IMR-90 (cell line): ENCODE data around the gene HOXA3. TPM values are rescaled to one million over a fixed set of nuclear protein-coding genes. Genes with fewer than 3 reads are reported as not detected.

ENCODE experiments used
- ATAC-seq: fragments of 200-7000 bp; cut with Tn5 transposase; 2 replicates; pipeline ENCODE4 v1.9.1; 2020; ENCODE audit warnings: low read depth, mild to moderate bottlenecking, moderate library complexity
- BruUV-seq: library from RNA; stranded (reverse); fragments of 400-500 nt; replicated peaks from 2 replicates; lab custom pipeline; 2021; lab: Mats Ljungman, UMichigan
- CTCF ChIA-PET: fragments of 300-600 bp; formaldehyde crosslinking; extraction: SDS; loops from one replicate; lab custom pipeline; 2021; ENCODE audit warnings: antibody characterized with exemption; lab: Yijun Ruan, JAX
- POLR2A ChIA-PET: fragments of 300-600 bp; sonication (Branson Sonifier 250); formaldehyde crosslinking; loops from one replicate; lab custom pipeline; 2022; ENCODE audit warnings: antibody characterized with exemption; ENCODE audit not compliant: unreplicated experiment; lab: Charles Lee
- DNase-seq: peaks from one replicate; pipeline ENCODE4 v3.0.0; 2013
- H2AFZ ChIP-seq: replicated peaks from 2 replicates; pipeline ENCODE3; 2013; ENCODE audit warnings: low read length, mild to moderate bottlenecking; ENCODE audit not compliant: poor library complexity
- H2AK5ac ChIP-seq: 2 replicates; pipeline ENCODE4 v1.6.1; 2013; ENCODE audit warnings: low read depth, low read length, inconsistent platforms
- H2AK9ac ChIP-seq: replicated peaks from 2 replicates; pipeline ENCODE3; 2013; ENCODE audit warnings: mild to moderate bottlenecking, low read depth, low read length, moderate library complexity; ENCODE audit not compliant: poor library complexity
- H2BK120ac ChIP-seq: 2 replicates; pipeline ENCODE4 v1.6.1; 2013; ENCODE audit warnings: low read depth, low read length, inconsistent platforms
- H2BK15ac ChIP-seq: 3 replicates; pipeline ENCODE4 v1.6.1; 2013; ENCODE audit warnings: low read depth, low read length, inconsistent platforms
- H2BK20ac ChIP-seq: 2 replicates; pipeline ENCODE4 v1.6.1; 2013; ENCODE audit warnings: low read depth, mild to moderate bottlenecking, inconsistent platforms, low read length, moderate library complexity
- H2BK5ac ChIP-seq: 2 replicates; pipeline ENCODE4 v1.6.1; 2013; ENCODE audit warnings: mild to moderate bottlenecking, low read depth, low read length, inconsistent platforms; ENCODE audit not compliant: poor library complexity, severe bottlenecking
- H3K14ac ChIP-seq: replicated peaks from 2 replicates; pipeline ENCODE4 v1.6.1; 2013; ENCODE audit warnings: low read depth, low read length, inconsistent platforms
- H3K18ac ChIP-seq: 2 replicates; pipeline ENCODE4 v1.6.1; 2013; ENCODE audit warnings: low read depth, low read length, control low read depth
- H3K23ac ChIP-seq: 2 replicates; pipeline ENCODE4 v1.6.1; 2013; ENCODE audit warnings: low read depth, low read length, inconsistent platforms
- H3K27ac ChIP-seq: 2 replicates; pipeline ENCODE4 v1.5.1; 2013; ENCODE audit warnings: mild to moderate bottlenecking, control low read depth, low read length; ENCODE audit not compliant: insufficient read depth
- H3K27me3 ChIP-seq: 2 replicates; pipeline ENCODE4 v1.6.1; 2013; ENCODE audit warnings: low read length; ENCODE audit not compliant: control insufficient read depth, insufficient read depth
- H3K36me3 ChIP-seq: 2 replicates; pipeline ENCODE4 v1.6.1; 2013; ENCODE audit warnings: low read length, mixed read lengths; ENCODE audit not compliant: control insufficient read depth, insufficient read depth
- H3K4ac ChIP-seq: 2 replicates; pipeline ENCODE4 v1.6.1; 2013; ENCODE audit warnings: low read depth, low read length, inconsistent platforms
- H3K4me1 ChIP-seq: 2 replicates; pipeline ENCODE4 v1.6.1; 2013; ENCODE audit warnings: low read length, mixed read lengths; ENCODE audit not compliant: control insufficient read depth, insufficient read depth
- H3K4me2 ChIP-seq: 2 replicates; pipeline ENCODE4 v1.6.1; 2013; ENCODE audit warnings: low read depth, mild to moderate bottlenecking, control low read depth, low read length, moderate library complexity
- H3K4me3 ChIP-seq: 2 replicates; pipeline ENCODE4 v1.5.1; 2013; ENCODE audit warnings: low read depth, mild to moderate bottlenecking, control low read depth, low read length, moderate library complexity; ENCODE audit not compliant: insufficient read depth
- H3K56ac ChIP-seq: 2 replicates; pipeline ENCODE4 v1.6.1; 2013; ENCODE audit warnings: low read length, inconsistent platforms; ENCODE audit not compliant: insufficient read depth; ENCODE audit errors: extremely low read depth
- H3K79me1 ChIP-seq, 2 experiments: 2 replicates each; pipeline ENCODE4 v1.6.1; 2013; ENCODE audit warnings: low read length in 2 of 2, inconsistent platforms in 1 of 2, low read depth in 1 of 2
- H3K9ac ChIP-seq: 2 replicates; pipeline ENCODE4 v1.6.1; 2013; ENCODE audit warnings: low read depth, low read length, control low read depth
- H3K9me1 ChIP-seq: 2 replicates; pipeline ENCODE4 v1.6.1; 2013; ENCODE audit warnings: low read length, inconsistent platforms; ENCODE audit not compliant: insufficient read depth
- H3K9me3 ChIP-seq: 2 replicates; pipeline ENCODE4 v1.6.1; 2013; ENCODE audit warnings: low read length; ENCODE audit not compliant: control insufficient read depth, insufficient read depth
- H4K20me1 ChIP-seq: 2 replicates; pipeline ENCODE4 v1.6.1; 2013; ENCODE audit warnings: low read length, inconsistent platforms; ENCODE audit not compliant: insufficient read depth
- H4K5ac ChIP-seq: 2 replicates; pipeline ENCODE4 v1.6.1; 2013; ENCODE audit warnings: mild to moderate bottlenecking, low read depth, low read length, control low read depth
- H4K8ac ChIP-seq, 2 experiments: 2 replicates each; pipeline ENCODE4 v1.6.1; 2013; ENCODE audit warnings: low read depth in 2 of 2, low read length in 2 of 2, control low read depth in 1 of 2, inconsistent platforms in 1 of 2
- H4K91ac ChIP-seq: 2 replicates; pipeline ENCODE4 v1.6.1; 2013; ENCODE audit warnings: low read depth, low read length, inconsistent platforms; ENCODE audit not compliant: insufficient read depth
- MAZ ChIP-seq: IDR thresholded peaks from 2 replicates; pipeline ENCODE4 v1.6.1; 2012; ENCODE audit warnings: low read depth, mild to moderate bottlenecking, low read length, improper control_type of control experiment, moderate library complexity, borderline replicate concordance
- WGBS, 2 experiments: methylation state at CpG; one replicate each; pipeline versions ENCODE4 v1.1.5 to v1.1.7; 2013; ENCODE audit warnings: missing lambda C conversion rate in 2 of 2; ENCODE audit not compliant: insufficient read length in 1 of 2; ENCODE audit errors: extremely low coverage in 2 of 2; 5-methylcytosine and 5-hydroxymethylcytosine counted together
- dilution Hi-C: fragments of 300-500 bp; cut with HindIII; formaldehyde crosslinking; loops from one replicate; pipeline ENCODE4 v1.14.3; 2018; ENCODE audit warnings: low sequenced_read_pairs; ENCODE audit not compliant: unreplicated experiment
- in situ Hi-C: fragments of 300-500 bp; cut with MboI; formaldehyde crosslinking; loops from 3 replicates; pipeline ENCODE4 v1.14.3; 2019; ENCODE audit warnings: low sequenced_read_pairs, inconsistent platforms, mixed read lengths
- intact Hi-C: fragments of 100-400 bp; cut with micrococcal nuclease; formaldehyde crosslinking; loops from 2 replicates; pipeline ENCODE4 v1.10.0; 2022
- polyA plus RNA-seq, 3 experiments: library from polyadenylated mRNA; depleted of rRNA; stranded (reverse); fragments of >200 nt; gene quantifications; 2 replicates each; pipeline ENCODE4 v1.2.3, GENCODE V29; 2012; ENCODE audit warnings: low replicate concordance in 1 of 3
- total RNA-seq: library from RNA; depleted of rRNA; stranded (reverse); fragments of >200 nt; gene quantifications from 2 replicates; pipeline ENCODE4 v1.2.3, GENCODE V29; 2012

Gene HOXA3
- total and polyA plus RNA-seq, 2 of the 4 experiments (the other 2 are of a cell fraction), result 0.90 to 5.4 TPM

DNA sequence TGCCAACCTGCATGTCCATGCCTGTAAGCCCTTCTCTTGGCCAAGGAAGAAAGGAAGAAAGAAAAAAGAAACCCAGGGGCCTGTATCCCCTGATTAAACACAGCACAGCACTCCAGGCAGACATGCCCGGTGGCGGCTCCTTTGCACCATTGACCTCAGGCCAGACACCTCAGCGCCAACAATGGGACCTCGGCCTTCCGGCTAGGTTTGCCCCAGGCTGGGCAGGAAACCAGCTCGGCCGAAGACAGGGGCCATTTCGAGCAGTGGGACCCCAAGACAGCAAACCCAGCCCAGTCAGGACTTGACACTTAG lies 18.9 kb upstream of the HOXA3 start:
- Histone ChIP-seq H3K23ac (no peak overlapping the region), H3K56ac (no peak overlapping the region), H4K20me1 (peaks cover 19% of the 10 kb centered on the region; the same call in 1 of the 2 replicates), H3K4me1 (no peaks in the 10 kb centered on the region), H2BK15ac (no peak overlapping the region), H3K9me1 (no peaks in the 10 kb centered on the region), H3K4me3 (no peak overlapping the region), H3K18ac (no peak overlapping the region), H2BK5ac (no peak overlapping the region), H2AFZ (no peak overlapping the region), H2BK20ac (no peak overlapping the region), H4K5ac (no peak overlapping the region), H3K14ac (no peak overlapping the region), H3K27ac (no peak overlapping the region), H2AK9ac (no peak overlapping the region), H3K27me3 (peaks cover 95% of the 10 kb centered on the region), H2AK5ac (no peak overlapping the region), H4K8ac (no peak overlapping the region), H3K79me1 (no peaks in the 10 kb centered on the region), H4K91ac (no peak overlapping the region), H3K36me3 (no peaks in the 10 kb centered on the region), H3K9ac (no peak overlapping the region), H3K4me2 (no peak overlapping the region), H3K4ac (no peak overlapping the region), H2BK120ac (no peak overlapping the region), H3K9me3 (peaks cover 22% of the 10 kb centered on the region)
- TF ChIP-seq MAZ, result no peak
- in situ Hi-C loops (no loop called here), dilution Hi-C loops (no loop called here), intact Hi-C loops (no loop called here)
- ChIA-PET CTCF (no interaction called here), POLR2A (no interaction called here)
- ATAC-seq (no peak), DNase-seq (no peak)
- no TSS peak for BruUV-seq
- no CpG with 5 or more reads among the region's 8 CpGs for WGBS, 2 experiments
